Hematopoietic multipotent progenitor cell treated with erythropoietin and hydrocortisone succinate and interleukin-3 and kit ligand, for 17 days (in vitro differentiated cells): ENCODE results near the gene SMURF1.

ENCODE experiments used
- DNase-seq: peaks from one replicate; pipeline ENCODE4 v3.0.0-alpha.2; 2015; ENCODE audit warnings: low spot score

SMURF1 gene

DNA sequence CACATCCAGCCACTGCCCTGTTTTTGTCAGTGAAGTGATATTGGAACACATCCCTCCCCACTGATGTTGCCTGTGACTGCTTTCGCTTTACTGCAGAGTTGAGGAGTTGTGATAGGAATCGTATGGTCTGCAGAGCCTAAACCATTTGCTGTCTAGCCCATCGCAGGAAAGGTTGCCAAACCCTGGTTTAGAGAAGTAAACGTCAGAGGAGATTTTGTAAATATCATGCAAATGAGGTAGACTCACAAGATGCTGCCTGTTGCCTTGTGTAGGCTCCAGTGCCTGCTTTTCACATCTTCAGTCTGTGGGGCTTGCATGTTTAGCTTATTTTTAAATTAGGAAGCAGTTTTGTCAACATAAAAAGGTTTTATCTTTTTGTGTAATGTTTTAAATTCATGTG, 158.5 kb downstream of the SMURF1 start:
- no peak for DNase-seq

DNA sequence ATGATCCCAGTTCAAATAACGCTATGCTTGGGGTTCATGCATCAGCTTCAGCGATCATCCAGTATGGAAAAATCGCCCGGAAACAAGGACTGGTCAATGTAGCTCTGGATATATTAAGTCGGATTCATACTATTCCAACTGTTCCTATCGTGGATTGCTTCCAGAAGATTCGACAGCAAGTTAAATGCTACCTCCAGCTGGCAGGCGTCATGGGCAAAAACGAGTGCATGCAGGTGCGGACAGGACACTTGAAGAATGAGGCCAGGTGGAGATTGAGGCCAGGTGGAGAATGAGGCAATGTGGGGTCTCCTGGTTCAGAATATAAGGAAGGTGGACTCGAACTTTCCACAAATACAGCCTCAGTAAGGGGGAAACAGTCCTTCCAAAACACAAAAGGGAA, 159.8 kb downstream of the SMURF1 start:
- DNase-seq = no peak

- DNase-seq = no peak
Observed at GRCh38 chr7:98982686-98983085, 161.2 kb downstream of the SMURF1 start.

DNA sequence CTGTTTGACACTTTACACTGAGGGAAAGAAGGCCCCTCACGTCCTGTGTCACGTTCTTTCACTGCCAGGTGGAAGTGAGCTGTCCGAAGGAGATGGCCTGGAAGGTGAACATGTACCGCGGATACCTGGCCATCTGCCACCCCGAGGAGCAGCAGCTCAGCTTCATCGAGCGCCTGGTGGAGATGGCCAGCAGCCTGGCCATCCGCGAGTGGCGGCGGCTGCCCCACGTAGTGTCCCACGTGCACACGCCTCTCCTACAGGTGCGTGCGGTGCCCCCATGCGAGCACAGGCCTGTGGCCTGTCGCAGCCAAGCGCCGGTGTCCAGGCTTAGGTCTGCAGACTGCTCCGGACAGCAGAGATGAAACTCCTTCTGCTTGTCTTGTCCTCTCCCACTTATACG, 162.2 kb downstream of the SMURF1 start:
- no peak for DNase-seq

DNA sequence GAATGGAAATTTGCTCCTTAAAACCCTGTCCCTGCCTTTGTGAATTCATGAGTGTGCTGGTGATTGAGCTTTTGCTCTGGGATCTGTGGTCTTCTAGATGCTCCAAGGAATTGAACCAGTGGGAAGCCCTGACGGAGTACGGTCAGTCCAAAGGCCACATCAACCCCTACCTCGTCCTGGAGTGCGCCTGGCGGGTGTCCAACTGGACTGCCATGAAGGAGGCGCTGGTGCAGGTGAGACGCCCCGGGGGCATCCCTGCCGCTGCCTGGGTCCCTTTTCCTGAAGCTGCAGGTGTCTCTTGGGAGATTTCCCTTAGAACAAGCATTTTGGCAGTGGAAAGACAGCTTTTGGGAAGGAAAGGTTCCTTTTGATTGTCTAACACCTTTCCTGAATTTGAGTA, 165.2 kb downstream of the SMURF1 start:
- no peak for DNase-seq
